GM04503 (cell line): Measurements from ENCODE around the gene ALS2.
A peak's percentile ranks its signal among the peaks of the same experiment; 100 is the strongest.

Experiments used
- DNase-seq: peaks from one replicate; pipeline ENCODE4 v3.0.0-alpha.2; 2012; ENCODE audit warnings: low read depth

ALS2 gene

GRCh38 chr2:201754717-201755415 is 25.9 kb downstream of the ALS2 start:
- DNase-seq = no peak

- DNase-seq = no peak
These were observed 29.2 kb downstream of the ALS2 start for GRCh38 chr2:201751566-201751965.

DNA sequence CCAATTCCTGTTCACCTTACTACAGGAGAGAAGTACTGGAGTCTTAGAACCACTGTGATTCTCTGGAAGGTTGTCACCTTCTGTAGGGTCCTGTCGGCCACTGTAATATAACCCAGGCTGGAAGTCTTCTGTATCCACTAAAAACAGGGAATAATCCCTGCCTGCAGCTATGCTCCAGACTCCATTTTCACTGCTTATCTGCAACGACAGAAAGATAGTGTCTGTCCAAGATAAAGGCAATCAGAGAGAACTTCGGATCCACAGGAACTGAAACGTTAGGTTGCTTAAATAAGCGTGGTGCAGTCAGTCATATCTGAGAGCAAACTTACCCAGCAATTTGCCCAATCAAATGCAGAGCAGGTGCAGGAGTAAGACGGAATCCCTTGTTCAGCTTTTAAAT is 34.2 kb downstream of the ALS2 start:
- DNase-seq = no peak

DNA sequence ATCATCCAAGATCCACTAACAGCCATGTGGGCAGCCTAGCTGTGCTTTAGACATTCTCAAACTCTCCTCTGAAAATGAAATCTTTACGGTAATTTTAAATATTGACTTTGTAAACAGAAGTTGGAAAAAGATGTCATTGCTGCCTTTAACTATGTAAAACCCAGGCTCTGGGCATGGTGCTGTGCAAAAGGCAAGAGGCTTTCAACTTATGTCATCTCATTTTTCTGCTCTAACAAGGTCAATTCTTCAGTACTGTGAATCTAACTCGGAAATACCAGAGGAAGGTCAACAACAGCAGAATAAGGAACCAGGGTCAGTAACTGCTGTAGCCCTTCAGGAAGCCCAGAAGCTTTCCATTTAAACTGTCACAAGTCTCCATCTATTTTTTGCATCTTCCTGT is 45.2 kb downstream of the ALS2 start:
- no peak for DNase-seq

- DNase-seq = no peak
These were observed 46.6 kb downstream of the ALS2 start for GRCh38 chr2:201734111-201734510.

DNA sequence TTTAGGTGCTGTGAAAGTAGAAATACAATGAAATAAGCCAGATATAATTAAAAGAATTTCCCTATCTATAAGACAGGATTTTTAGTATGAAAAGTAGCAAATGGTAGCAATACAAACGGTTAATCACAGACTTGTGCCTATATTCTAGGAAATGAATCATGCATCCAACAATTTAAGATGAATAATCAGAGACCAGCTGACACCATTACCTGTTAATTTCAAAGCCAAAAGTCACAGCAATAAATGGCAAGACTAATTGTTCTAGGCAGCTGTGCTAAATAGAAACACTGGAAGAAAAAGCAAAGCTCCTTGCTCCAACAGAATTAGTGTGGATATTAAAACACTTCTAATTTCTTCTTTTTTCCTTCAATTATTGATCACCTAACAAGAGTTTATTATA is 47.2 kb downstream of the ALS2 start:
- no peak for DNase-seq

DNA sequence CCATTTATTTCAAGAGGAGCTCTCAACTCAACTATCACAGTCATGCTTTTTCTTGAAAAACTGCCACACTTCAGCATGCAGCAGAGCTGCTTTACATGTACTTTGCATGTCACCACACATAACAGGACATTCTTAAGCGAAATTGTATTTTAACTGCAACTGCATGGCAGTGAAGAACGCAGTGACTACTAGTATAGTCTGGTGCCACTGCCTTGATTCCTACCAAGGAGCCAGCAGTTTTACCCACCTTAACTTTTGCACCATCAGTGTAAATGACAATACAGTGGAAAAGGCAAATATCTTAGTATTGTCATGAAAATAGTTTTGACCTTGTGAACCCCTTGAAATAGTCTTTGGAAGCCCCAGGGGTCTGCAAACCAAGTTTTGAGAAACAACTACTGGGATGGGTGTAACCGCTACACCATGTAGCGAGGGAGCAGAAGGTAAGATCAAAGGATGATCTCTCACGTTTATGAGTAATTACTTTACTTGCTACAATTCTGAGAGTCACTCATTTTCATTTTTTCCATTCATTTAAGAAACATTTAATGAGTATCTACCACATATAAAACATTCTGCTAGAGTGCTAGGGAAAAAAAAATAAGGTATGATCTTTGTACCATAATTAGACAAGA is 50.0 kb downstream of the ALS2 start:
- DNase-seq = no peak

DNA sequence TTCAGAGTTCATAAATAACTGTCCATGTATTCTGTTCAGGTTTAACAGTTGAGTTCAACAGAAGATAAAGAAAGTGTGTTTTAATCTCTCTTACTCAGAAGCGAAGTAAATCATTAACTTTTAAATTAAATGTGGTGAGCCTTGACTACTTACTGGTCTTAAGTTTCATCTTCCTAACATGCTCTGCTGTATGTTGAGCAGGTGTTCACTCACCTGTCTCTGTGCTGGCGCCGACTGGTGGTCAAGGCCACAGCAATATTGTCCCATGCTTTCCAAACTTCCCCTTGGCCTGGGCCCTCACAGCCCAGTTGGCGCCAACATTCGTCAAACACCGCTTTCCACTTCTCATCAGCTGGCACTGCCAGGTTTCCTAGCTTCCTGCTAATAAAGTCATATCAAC is 65.3 kb downstream of the ALS2 start:
- no peak for DNase-seq

- DNase-seq = no peak
These were observed 68.0 kb downstream of the ALS2 start for GRCh38 chr2:201712726-201713125.

DNA sequence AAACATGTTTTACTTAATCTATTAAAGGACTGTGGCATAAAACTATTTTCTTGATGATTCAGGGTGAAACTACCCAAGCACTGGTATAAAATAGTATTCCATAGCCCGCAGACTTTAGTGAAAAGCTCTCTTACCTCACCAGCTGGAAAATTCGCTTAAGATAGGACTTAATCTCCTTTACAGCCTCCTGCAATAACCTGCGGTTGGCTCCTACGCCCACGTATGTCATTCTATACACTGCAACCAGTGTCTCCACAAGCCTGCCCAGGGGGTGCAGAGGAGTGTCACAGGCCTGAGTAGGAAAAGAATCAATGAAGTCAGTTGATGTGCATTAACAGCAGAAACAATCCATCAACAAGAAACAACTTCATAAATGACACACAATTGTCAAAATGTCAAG is 71.0 kb downstream of the ALS2 start:
- DNase-seq = no peak

GRCh38 chr2:201709049-201709448 is 71.7 kb downstream of the ALS2 start:
- no peak for DNase-seq

- DNase-seq = peak; percentile 30
These were observed 73.0 kb downstream of the ALS2 start for GRCh38 chr2:201707753-201708152.

DNA sequence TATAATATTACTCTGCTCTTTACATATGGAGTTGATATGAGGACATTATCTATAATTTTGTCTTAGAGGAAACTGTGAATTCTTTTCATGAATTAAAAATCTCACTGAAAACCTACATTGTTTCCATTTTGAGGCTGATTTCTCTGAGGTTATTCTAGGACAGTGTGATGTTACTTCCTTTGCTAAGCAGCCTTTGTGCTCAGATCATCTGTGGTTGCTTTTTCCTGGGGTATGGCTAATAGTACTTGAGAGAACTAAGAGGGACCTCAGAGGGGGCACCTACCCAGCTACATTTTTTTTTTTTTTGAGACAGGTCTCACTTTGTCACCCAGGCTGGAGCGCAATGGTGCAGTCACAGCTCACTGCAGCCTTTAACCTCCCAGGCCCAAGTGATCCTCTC is 73.6 kb downstream of the ALS2 start:
- DNase-seq = no peak

DNA sequence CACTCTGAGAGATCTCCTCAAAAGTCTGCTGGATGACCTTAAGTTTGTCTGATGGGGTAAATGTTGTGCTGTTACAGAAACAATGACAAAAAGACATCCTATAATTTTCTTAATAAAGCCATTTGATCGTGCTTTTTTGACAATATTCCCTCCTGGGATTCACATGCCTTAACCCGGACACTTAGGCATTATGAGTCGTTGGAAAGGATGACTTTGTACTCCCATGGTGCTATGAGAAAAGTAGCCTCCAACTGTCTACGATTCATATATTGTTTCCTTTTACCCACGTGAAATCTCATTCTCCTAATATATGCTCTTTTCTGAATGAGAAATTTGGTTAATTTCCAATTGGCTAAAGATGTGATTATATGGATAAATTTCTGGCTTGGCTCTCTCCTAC is 76.2 kb downstream of the ALS2 start:
- no peak for DNase-seq

DNA sequence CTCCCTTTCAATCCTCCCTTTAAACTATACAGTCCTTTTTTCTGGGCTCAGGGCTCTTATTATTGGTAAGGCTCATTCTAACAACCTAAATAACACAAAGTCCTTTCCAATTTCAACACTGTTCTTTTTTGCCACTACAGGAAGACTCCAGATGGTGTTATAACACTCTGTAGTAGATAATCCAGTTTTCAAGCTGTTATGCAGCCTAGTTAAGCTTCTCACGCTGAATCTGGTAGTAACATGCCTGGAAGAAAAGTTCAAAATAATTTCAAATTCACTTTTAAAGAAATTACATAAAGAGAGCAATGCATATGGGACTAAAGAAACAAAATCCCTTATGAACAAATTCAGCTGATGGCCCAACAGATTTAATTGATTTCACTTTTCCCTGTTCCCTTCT is 79.1 kb downstream of the ALS2 start:
- no peak for DNase-seq

GRCh38 chr2:201699416-201699815 is 81.3 kb downstream of the ALS2 start:
- DNase-seq = no peak

- peak; percentile 76 for DNase-seq
These were observed 82.0 kb downstream of the ALS2 start, which contains the start of gene MPP4 for GRCh38 chr2:201698588-201699226. MPP4 (minus strand) TSS chr2:201698644; CDS start chr2:201693954, 4,690 bp downstream.

GRCh38 chr2:201697899-201698298 is 82.8 kb downstream of the ALS2 start:
- peak; percentile 50 for DNase-seq

GRCh38 chr2:201696151-201696659 is 84.5 kb downstream of the ALS2 start:
- peak; percentile 95 for DNase-seq

- no peak for DNase-seq
These were observed 95.6 kb downstream of the ALS2 start for GRCh38 chr2:201685156-201685555.

GRCh38 chr2:201680743-201681142 is 100.0 kb downstream of the ALS2 start:
- DNase-seq = no peak

GRCh38 chr2:201678401-201678800 is 102.3 kb downstream of the ALS2 start:
- no peak for DNase-seq

GRCh38 chr2:201675454-201675853 is 105.3 kb downstream of the ALS2 start:
- DNase-seq = no peak
